GM23338 (cell line): ENCODE data around the gene RNF44. TPM values are rescaled to one million over a fixed set of nuclear protein-coding genes. Genes with fewer than 3 reads are reported as not detected.

ENCODE experiments used
- ATAC-seq: fragments of 200-7000 bp; cut with Tn5 transposase; 3 replicates; pipeline ENCODE4 v1.9.1; 2020
- DNase-seq: peaks from one replicate; pipeline ENCODE4 v3.0.0-alpha.2; 2015; ENCODE audit warnings: low spot score
- H2AFZ ChIP-seq: fragments of 200-600 bp; sonication (generic); 2 replicates; pipeline ENCODE4 v1.8.0; 2016; ENCODE audit warnings: antibody characterized with exemption, mild to moderate bottlenecking, moderate library complexity
- H3F3A ChIP-seq: fragments of 200-600 bp; sonication (generic); replicated peaks from 2 replicates; pipeline ENCODE4 v1.8.0; 2017; ENCODE audit warnings: antibody characterized with exemption, mixed run types, low read depth
- H3K27ac ChIP-seq: fragments of 200-600 bp; sonication (generic); 2 replicates; pipeline ENCODE4 v1.6.1; 2016; ENCODE audit warnings: low read depth
- H3K27me3 ChIP-seq: fragments of 200-600 bp; sonication (generic); 2 replicates; pipeline ENCODE4 v1.8.0; 2016; ENCODE audit warnings: mild to moderate bottlenecking, mixed run types, moderate library complexity; ENCODE audit not compliant: insufficient read depth
- H3K36me3 ChIP-seq: fragments of 200-600 bp; sonication (generic); 2 replicates; pipeline ENCODE4 v1.8.0; 2016; ENCODE audit warnings: mild to moderate bottlenecking; ENCODE audit not compliant: insufficient read depth
- H3K4me1 ChIP-seq: fragments of 200-600 bp; sonication (generic); 2 replicates; pipeline ENCODE4 v1.8.0; 2016; ENCODE audit warnings: mild to moderate bottlenecking, moderate library complexity; ENCODE audit not compliant: insufficient read depth
- H3K4me2 ChIP-seq: fragments of 200-600 bp; sonication (generic); 2 replicates; pipeline ENCODE4 v1.7.1; 2017; ENCODE audit warnings: mixed run types
- H3K4me3 ChIP-seq: fragments of 200-600 bp; sonication (generic); 2 replicates; pipeline ENCODE4 v1.6.1; 2016; ENCODE audit warnings: mixed run types
- H3K79me2 ChIP-seq: fragments of 200-600 bp; sonication (generic); replicated peaks from 2 replicates; pipeline ENCODE4 v1.8.0; 2017; ENCODE audit warnings: mild to moderate bottlenecking; ENCODE audit not compliant: insufficient read depth
- H3K9me2 ChIP-seq: fragments of 200-600 bp; sonication (generic); 2 replicates; pipeline ENCODE4 v1.8.0; 2017; ENCODE audit not compliant: insufficient read depth
- H4K20me1 ChIP-seq: fragments of 200-600 bp; sonication (generic); replicated peaks from 2 replicates; pipeline ENCODE4 v1.8.0; 2017; ENCODE audit warnings: mild to moderate bottlenecking; ENCODE audit not compliant: insufficient read depth
- H3K27ac Mint-ChIP-seq: 2 replicates; pipeline ENCODE4 v1.8.0; 2020; ENCODE audit warnings: inconsistent platforms, mild to moderate bottlenecking, moderate library complexity, mixed read lengths
- H3K27me3 Mint-ChIP-seq: 3 replicates; pipeline ENCODE4 v1.8.0; 2022; ENCODE audit warnings: low read depth, mild to moderate bottlenecking, moderate library complexity, mixed read lengths, inconsistent platforms; ENCODE audit not compliant: insufficient read depth, poor library complexity
- H3K36me3 Mint-ChIP-seq: 3 replicates; pipeline ENCODE4 v1.8.0; 2021; ENCODE audit warnings: low read depth, mild to moderate bottlenecking, inconsistent platforms, moderate library complexity, mixed read lengths
- H3K4me1 Mint-ChIP-seq: 3 replicates; pipeline ENCODE4 v1.8.0; 2020; ENCODE audit warnings: mild to moderate bottlenecking, inconsistent platforms, mixed read lengths
- H3K4me3 Mint-ChIP-seq: 3 replicates; pipeline ENCODE4 v1.8.0; 2021; ENCODE audit warnings: moderate library complexity, mild to moderate bottlenecking, inconsistent platforms, mixed read lengths
- H3K9me3 Mint-ChIP-seq: 3 replicates; pipeline ENCODE4 v1.8.0; 2020; ENCODE audit warnings: moderate library complexity, mild to moderate bottlenecking, inconsistent platforms, mixed read lengths
- EZH2 ChIP-seq: fragments of 200-600 bp; sonication (generic); IDR thresholded peaks from one replicate; pipeline ENCODE4 v1.8.0; 2017; ENCODE audit warnings: antibody characterized with exemption, mild to moderate bottlenecking, low read depth; ENCODE audit not compliant: unreplicated experiment
- NANOG ChIP-seq: IDR thresholded peaks from 2 replicates; pipeline ENCODE4 v1.6.1; 2016; ENCODE audit warnings: antibody characterized with exemption, borderline replicate concordance
- POLR2AphosphoS5 ChIP-seq: IDR thresholded peaks from 2 replicates; pipeline ENCODE4 v1.6.1; 2016; ENCODE audit warnings: antibody characterized with exemption, low read depth
- REST ChIP-seq: IDR thresholded peaks from one replicate; pipeline ENCODE4 v1.6.1; 2018; ENCODE audit warnings: antibody characterized with exemption; ENCODE audit not compliant: unreplicated experiment
- ZNF114 ChIP-seq: fragments of 250-450 bp; sonication (Bioruptor Pico); IDR thresholded peaks from 2 replicates; pipeline ENCODE4 v1.5.0; 2020; ENCODE audit warnings: mild to moderate bottlenecking, moderate library complexity
- ZNF331 ChIP-seq: fragments of 250-450 bp; sonication (Bioruptor Pico); IDR thresholded peaks from 2 replicates; pipeline ENCODE4 v1.5.0; 2020; ENCODE audit warnings: low read depth, mild to moderate bottlenecking, moderate library complexity
- ZNF462 ChIP-seq: fragments of 250-450 bp; sonication (Bioruptor Pico); IDR thresholded peaks from 2 replicates; pipeline ENCODE4 v1.5.0; 2020; ENCODE audit warnings: mild to moderate bottlenecking, moderate library complexity
- polyA plus RNA-seq: library from polyadenylated mRNA; unstranded; fragments of >200 nt; fragmentation: Nextera tagmentation; extraction: Ambion mirVana; gene quantifications from 2 replicates; pipeline ENCODE4 v1.2.1, GENCODE V29; 2016
- total RNA-seq: library from RNA; depleted of rRNA; stranded (reverse); fragments of >200 nt; shearing (Covaris generic); gene quantifications from 2 replicates; pipeline ENCODE4 v1.2.3, GENCODE V29; 2014
- TF ChIP-seq, protein P1 (sequence below), 2 experiments: fragments of 200-600 bp in 1 of 2; sonication (generic) in 1 of 2; conservative IDR thresholded peaks; 2 replicates each; pipeline versions ENCODE4 v1.5.1 to v1.6.1; 2016 to 2017; ENCODE audit warnings: antibody characterized with exemption in 2 of 2, low read depth in 2 of 2, mild to moderate bottlenecking in 2 of 2, moderate library complexity in 1 of 2

Gene RNF44
- total and polyA plus RNA-seq, 2 experiments from 2014 or later: 56.7 to 104 TPM

GRCh38 chr5:176532795-176533194 lies 4.4 kb downstream of the RNF44 start:
- peaks cover 62% of the 10 kb centered on the region for H3K36me3 Mint-ChIP-seq

More at GRCh38 chr5:176532795-176533194, 4.4 kb downstream of the RNF44 start:
- H3F3A ChIP-seq: 0 out of 2 replicates have a peak, but pooled peaks cover 10% of the 10 kb centered on the region
- H3K4me1 ChIP-seq: peaks cover 24% of the 10 kb centered on the region
- H2AFZ ChIP-seq: no peak overlapping the region
- Mint-ChIP-seq H3K9me3 (peaks cover 2% of the 10 kb centered on the region; the same call in 1 of the 3 replicates), H3K4me1 (peaks cover 23% of the 10 kb centered on the region), H3K27ac (no peak overlapping the region), H3K27me3 (peaks cover 22% of the 10 kb centered on the region), H3K4me3 (no peak overlapping the region)
- H4K20me1 ChIP-seq: peaks cover 26% of the 10 kb centered on the region
- no peak overlapping the region for H3K4me2 ChIP-seq
- H3K27ac ChIP-seq: 0 out of 2 replicates have a peak overlapping the region, but pooled peaks have one; percentile 45
- no peaks in the 10 kb centered on the region for H3K27me3 ChIP-seq
- H3K9me2 ChIP-seq: no peaks in the 10 kb centered on the region
- no peak for DNase-seq
- H3K36me3 ChIP-seq: peaks cover 14% of the 10 kb centered on the region; the same call in 1 of the 2 replicates
- TF ChIP-seq ZNF462 (CRISPR knock-in tag): no peak
- no peak for TF ChIP-seq ZNF114 (CRISPR knock-in tag)
- no peak for TF ChIP-seq ZNF331 (CRISPR knock-in tag)
- TF ChIP-seq REST: no peak
- TF ChIP-seq EZH2: no peak
- no peak for TF ChIP-seq NANOG
- TF ChIP-seq, protein P1, sequence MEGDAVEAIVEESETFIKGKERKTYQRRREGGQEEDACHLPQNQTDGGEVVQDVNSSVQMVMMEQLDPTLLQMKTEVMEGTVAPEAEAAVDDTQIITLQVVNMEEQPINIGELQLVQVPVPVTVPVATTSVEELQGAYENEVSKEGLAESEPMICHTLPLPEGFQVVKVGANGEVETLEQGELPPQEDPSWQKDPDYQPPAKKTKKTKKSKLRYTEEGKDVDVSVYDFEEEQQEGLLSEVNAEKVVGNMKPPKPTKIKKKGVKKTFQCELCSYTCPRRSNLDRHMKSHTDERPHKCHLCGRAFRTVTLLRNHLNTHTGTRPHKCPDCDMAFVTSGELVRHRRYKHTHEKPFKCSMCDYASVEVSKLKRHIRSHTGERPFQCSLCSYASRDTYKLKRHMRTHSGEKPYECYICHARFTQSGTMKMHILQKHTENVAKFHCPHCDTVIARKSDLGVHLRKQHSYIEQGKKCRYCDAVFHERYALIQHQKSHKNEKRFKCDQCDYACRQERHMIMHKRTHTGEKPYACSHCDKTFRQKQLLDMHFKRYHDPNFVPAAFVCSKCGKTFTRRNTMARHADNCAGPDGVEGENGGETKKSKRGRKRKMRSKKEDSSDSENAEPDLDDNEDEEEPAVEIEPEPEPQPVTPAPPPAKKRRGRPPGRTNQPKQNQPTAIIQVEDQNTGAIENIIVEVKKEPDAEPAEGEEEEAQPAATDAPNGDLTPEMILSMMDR (conservative IDR thresholded peaks at IDR 0.05; ENCODE audit: low read depth in 2 of 2): no peak
- TF ChIP-seq POLR2AphosphoS5: no peak
- peaks cover 52% of the 10 kb centered on the region for H3K79me2 ChIP-seq
- ATAC-seq: no peak
- H3K4me3 ChIP-seq: no peak overlapping the region
